Measurements from ENCODE around the gene RHBDD3. TPM values are rescaled to one million over a fixed set of nuclear protein-coding genes. Genes with fewer than 3 reads are reported as not detected.
"Not testable (repeated sequence)": the region's sequence is repeated elsewhere in the genome, so short reads cannot be mapped to it uniquely, and the experiment has no call there.

The RHBDD3 gene
- total RNA-seq, 1 experiment from 2014 or later = 49.6 TPM

- intact Hi-C loops (cut with micrococcal nuclease; ENCODE audit: unreplicated experiment) = loop anchor here (10.0 kb wide), 1 partner anchor 199 kb away; no protein-coding TSS in a partner anchor
- no peaks in the 10 kb centered on the region for H3K36me3 ChIP-seq (ENCODE audit: control insufficient read depth, insufficient read depth, low read length)
- no peak overlapping the region for H3K4me3 ChIP-seq (ENCODE audit: low read depth in 2 of 2, low read length in 2 of 2)
- no peak overlapping the region for H3K27ac ChIP-seq (ENCODE audit: low read length)
- H3K9me3 ChIP-seq (ENCODE audit: control insufficient read depth, insufficient read depth, low read depth, low read length) = peaks cover 3% of the 10 kb centered on the region; the same call in 1 of the 2 replicates
- CTCF ChIA-PET = no interaction called here
- DNase-seq (ENCODE audit: low read depth, low spot score) (no peak), ATAC-seq (no peak)
- H3K27me3 ChIP-seq (ENCODE audit: control insufficient read depth, insufficient read depth, low read length) = no peaks in the 10 kb centered on the region
- TF ChIP-seq CTCF (IDR thresholded peaks at IDR 0.05) = no peak
- TF ChIP-seq POLR2AphosphoS5 (IDR thresholded peaks at IDR 0.05; ENCODE audit: low read depth, low read length) = no peak
- TF ChIP-seq SIN3A (IDR thresholded peaks at IDR 0.05; ENCODE audit: borderline replicate concordance, insufficient read depth, low read depth, low read length) = no peak
- no peak for TF ChIP-seq TCF7L2 (IDR thresholded peaks at IDR 0.05; ENCODE audit: low read depth, low read length)
- TF ChIP-seq REST (IDR thresholded peaks at IDR 0.05; ENCODE audit: insufficient read depth in 1 of 2, low read depth in 2 of 2, low read length in 1 of 2) = no peak
- POLR2A ChIA-PET = no interaction called here
- no peaks in the 10 kb centered on the region for H3K4me1 ChIP-seq (ENCODE audit: control insufficient read depth, insufficient read depth, low read length)
- BruUV-seq (replicated peaks) = no TSS peak
- in situ Hi-C loops (cut with HindIII; ENCODE audit: low pct_unique_long_range_greater_than_20kb, low sequenced_read_pairs) = no loop called here
These were observed 23.8 kb downstream of the RHBDD3 start for GRCh38 chr22:29243874-29244446.

GRCh38 chr22:29240481-29240880, 27.3 kb downstream of the RHBDD3 start:
- DNase-seq (ENCODE audit: low read depth, low spot score); POLR2A ChIA-PET; H3K4me1 ChIP-seq (ENCODE audit: control insufficient read depth, insufficient read depth, low read length); H3K4me3 ChIP-seq (ENCODE audit: low read depth in 2 of 2, low read length in 2 of 2); in situ Hi-C loops (cut with HindIII; ENCODE audit: low pct_unique_long_range_greater_than_20kb, low sequenced_read_pairs); BruUV-seq (replicated peaks); H3K9me3 ChIP-seq (ENCODE audit: control insufficient read depth, insufficient read depth, low read depth, low read length); H3K36me3 ChIP-seq (ENCODE audit: control insufficient read depth, insufficient read depth, low read length); H3K27me3 ChIP-seq (ENCODE audit: control insufficient read depth, insufficient read depth, low read length); CTCF ChIA-PET; ATAC-seq; H3K27ac ChIP-seq (ENCODE audit: low read length): not testable (repeated sequence)
- intact Hi-C loops (cut with micrococcal nuclease; ENCODE audit: unreplicated experiment) = loop anchor here (10.0 kb wide), 1 partner anchor 196 kb away; no protein-coding TSS in a partner anchor

- CTCF ChIA-PET = interaction anchor here (0.6 kb wide), 1 partner anchor 39 kb away, joined by 3 read pairs; no protein-coding TSS in a partner anchor
These were observed 34.4 kb downstream of the RHBDD3 start for GRCh38 chr22:29233277-29233877.

More at GRCh38 chr22:29233277-29233877, 34.4 kb downstream of the RHBDD3 start:
- POLR2A ChIA-PET = no interaction called here
- H3K4me3 ChIP-seq (ENCODE audit: low read depth in 2 of 2, low read length in 2 of 2) = no peak overlapping the region
- intact Hi-C loops (cut with micrococcal nuclease; ENCODE audit: unreplicated experiment) (no loop called here), in situ Hi-C loops (cut with HindIII; ENCODE audit: low pct_unique_long_range_greater_than_20kb, low sequenced_read_pairs) (no loop called here)
- H3K4me1 ChIP-seq (ENCODE audit: control insufficient read depth, insufficient read depth, low read length) = no peaks in the 10 kb centered on the region
- H3K27me3 ChIP-seq (ENCODE audit: control insufficient read depth, insufficient read depth, low read length) = no peaks in the 10 kb centered on the region
- H3K27ac ChIP-seq (ENCODE audit: low read length) = no peak overlapping the region
- DNase-seq (ENCODE audit: low read depth, low spot score) (no peak), ATAC-seq (no peak)
- TF ChIP-seq POLR2AphosphoS5 (IDR thresholded peaks at IDR 0.05; ENCODE audit: low read depth, low read length) (no peak), SIN3A (IDR thresholded peaks at IDR 0.05; ENCODE audit: borderline replicate concordance, insufficient read depth, low read depth, low read length) (no peak), CTCF (IDR thresholded peaks at IDR 0.05) (no peak), REST (IDR thresholded peaks at IDR 0.05; ENCODE audit: insufficient read depth in 1 of 2, low read depth in 2 of 2, low read length in 1 of 2) (no peak), TCF7L2 (IDR thresholded peaks at IDR 0.05; ENCODE audit: low read depth, low read length) (no peak)
- H3K9me3 ChIP-seq (ENCODE audit: control insufficient read depth, insufficient read depth, low read depth, low read length) = no peaks in the 10 kb centered on the region
- H3K36me3 ChIP-seq (ENCODE audit: control insufficient read depth, insufficient read depth, low read length) = no peaks in the 10 kb centered on the region
- no TSS peak for BruUV-seq (replicated peaks)

All from Panc1 (cell line).